HUES6 (cell line): ENCODE measurements around the gene COL20A1.
"Not testable (repeated sequence)": the region's sequence is repeated elsewhere in the genome, so short reads cannot be mapped to it uniquely, and the experiment has no call there.

Source experiments
- H3K27ac ChIP-seq: 2 replicates; pipeline ENCODE4 v1.7.0; 2013; ENCODE audit warnings: low read depth, mild to moderate bottlenecking, low read length, inconsistent platforms
- H3K27me3 ChIP-seq: 2 replicates; pipeline ENCODE4 v1.6.1; 2013; ENCODE audit warnings: low read length; ENCODE audit not compliant: control insufficient read depth, insufficient read depth
- H3K36me3 ChIP-seq: 2 replicates; pipeline ENCODE4 v1.6.1; 2013; ENCODE audit warnings: low read length; ENCODE audit not compliant: control insufficient read depth, insufficient read depth
- H3K4me1 ChIP-seq: 2 replicates; pipeline ENCODE4 v1.6.1; 2013; ENCODE audit warnings: low read length; ENCODE audit not compliant: control insufficient read depth, insufficient read depth
- H3K4me3 ChIP-seq: 2 replicates; pipeline ENCODE4 v1.5.1; 2013; ENCODE audit warnings: low read depth, low read length
- H3K9ac ChIP-seq: one replicate; pipeline ENCODE4 v1.6.1; 2013; ENCODE audit warnings: mild to moderate bottlenecking, low read length
- H3K9me3 ChIP-seq: 2 replicates; pipeline ENCODE4 v1.6.1; 2013; ENCODE audit warnings: low read depth, low read length; ENCODE audit not compliant: control insufficient read depth, insufficient read depth

The COL20A1 gene

GRCh38 chr20:63331741-63332400 lies 38.9 kb downstream of the COL20A1 start:
- Histone ChIP-seq H3K27ac (no peak overlapping the region), H3K9ac (no peak overlapping the region), H3K4me1 (no peaks in the 10 kb centered on the region), H3K27me3 (no peaks in the 10 kb centered on the region; the same call in 1 of the 2 replicates), H3K4me3 (no peak overlapping the region), H3K36me3 (no peaks in the 10 kb centered on the region), H3K9me3 (peaks cover 13% of the 10 kb centered on the region)

GRCh38 chr20:63332488-63333240 lies 39.7 kb downstream of the COL20A1 start:
- Histone ChIP-seq H3K9me3 (peaks cover 12% of the 10 kb centered on the region), H3K36me3 (no peaks in the 10 kb centered on the region), H3K9ac (no peak overlapping the region), H3K27ac (no peak overlapping the region), H3K27me3 (peaks cover 2% of the 10 kb centered on the region; the same call in 1 of the 2 replicates), H3K4me1 (no peaks in the 10 kb centered on the region), H3K4me3 (no peak overlapping the region)

GRCh38 chr20:63333241-63333836 lies 40.4 kb downstream of the COL20A1 start:
- Histone ChIP-seq H3K4me1 (no peaks in the 10 kb centered on the region), H3K27me3 (peaks cover 7% of the 10 kb centered on the region), H3K27ac (no peak overlapping the region), H3K9me3 (peaks cover 12% of the 10 kb centered on the region), H3K9ac (no peak overlapping the region), H3K4me3 (no peak overlapping the region), H3K36me3 (no peaks in the 10 kb centered on the region)

GRCh38 chr20:63334356-63334755 lies 41.4 kb downstream of the COL20A1 start:
- Histone ChIP-seq H3K9me3 (peaks cover 12% of the 10 kb centered on the region), H3K27me3 (peaks cover 11% of the 10 kb centered on the region), H3K36me3 (no peaks in the 10 kb centered on the region), H3K4me1 (no peaks in the 10 kb centered on the region), H3K27ac (no peak overlapping the region), H3K9ac (no peak overlapping the region), H3K4me3 (no peak overlapping the region)

- not testable (repeated sequence) for H3K36me3 ChIP-seq, H3K9ac ChIP-seq, H3K27ac ChIP-seq, H3K4me3 ChIP-seq, H3K4me1 ChIP-seq
- Histone ChIP-seq H3K9me3 (peaks cover 12% of the 10 kb centered on the region), H3K27me3 (peaks cover 11% of the 10 kb centered on the region)
Measured at GRCh38 chr20:63335060-63335459, 42.1 kb downstream of the COL20A1 start.

GRCh38 chr20:63335711-63336110 lies 42.7 kb downstream of the COL20A1 start:
- no peak overlapping the region for H3K9ac ChIP-seq
- H3K36me3 ChIP-seq = no peaks in the 10 kb centered on the region
- H3K9me3 ChIP-seq = peaks cover 12% of the 10 kb centered on the region
- H3K4me1 ChIP-seq = no peaks in the 10 kb centered on the region
- no peak overlapping the region for H3K27ac ChIP-seq
- peaks cover 11% of the 10 kb centered on the region for H3K27me3 ChIP-seq
- H3K4me3 ChIP-seq = no peak overlapping the region

GRCh38 chr20:63336232-63336752 lies 43.3 kb downstream of the COL20A1 start:
- no peak overlapping the region for H3K4me3 ChIP-seq

GRCh38 chr20:63337786-63338420 lies 44.9 kb downstream of the COL20A1 start:
- Histone ChIP-seq H3K9me3 (peaks cover 4% of the 10 kb centered on the region; the same call in 1 of the 2 replicates), H3K36me3 (no peaks in the 10 kb centered on the region), H3K27ac (no peak overlapping the region), H3K4me3 (no peak overlapping the region), H3K4me1 (no peaks in the 10 kb centered on the region), H3K9ac (no peak overlapping the region), H3K27me3 (peaks cover 11% of the 10 kb centered on the region)

More at GRCh38 chr20:63336232-63336752, 43.3 kb downstream of the COL20A1 start:
- H3K27me3 ChIP-seq = peaks cover 11% of the 10 kb centered on the region
- no peaks in the 10 kb centered on the region for H3K36me3 ChIP-seq
- no peak overlapping the region for H3K9ac ChIP-seq
- H3K27ac ChIP-seq = no peak overlapping the region
- H3K9me3 ChIP-seq = peaks cover 12% of the 10 kb centered on the region
- H3K4me1 ChIP-seq = no peaks in the 10 kb centered on the region

GRCh38 chr20:63339154-63340094 lies 46.4 kb downstream of the COL20A1 start:
- peaks cover 11% of the 10 kb centered on the region for H3K27me3 ChIP-seq
- not testable (repeated sequence) for H3K36me3 ChIP-seq, H3K27ac ChIP-seq, H3K4me3 ChIP-seq, H3K9me3 ChIP-seq, H3K4me1 ChIP-seq, H3K9ac ChIP-seq

- not testable (repeated sequence) for H3K9me3 ChIP-seq, H3K4me3 ChIP-seq, H3K9ac ChIP-seq, H3K27ac ChIP-seq, H3K36me3 ChIP-seq, H3K4me1 ChIP-seq
- H3K27me3 ChIP-seq = peaks cover 11% of the 10 kb centered on the region
Measured at GRCh38 chr20:63340158-63340688, 47.2 kb downstream of the COL20A1 start.
